NCI-H1092 treated with DMSO at 0.1 percent for 48 hours (cell line): ENCODE measurements around the gene QRFPR.
A peak's percentile ranks its signal among the peaks of the same experiment; 100 is the strongest.
"Not testable (repeated sequence)": the region's sequence is repeated elsewhere in the genome, so short reads cannot be mapped to it uniquely, and the experiment has no call there.

Experiments
- DNase-seq: peaks from one replicate; lab custom pipeline; 2025; lab: John Stamatoyannopoulos, UW

QRFPR gene

GRCh38 chr4:121380776-121381462, at the start of gene QRFPR:
Gene QRFPR (minus strand): TSS chr4:121381018. CDS start chr4:121380647, 371 bp downstream.
- DNase-seq = no peak

GRCh38 chr4:121428721-121429120, 47.9 kb upstream of the QRFPR start:
- no peak for DNase-seq

- DNase-seq = peak; percentile 63
Observed at GRCh38 chr4:121421594-121421993, 40.8 kb upstream of the QRFPR start.

DNA sequence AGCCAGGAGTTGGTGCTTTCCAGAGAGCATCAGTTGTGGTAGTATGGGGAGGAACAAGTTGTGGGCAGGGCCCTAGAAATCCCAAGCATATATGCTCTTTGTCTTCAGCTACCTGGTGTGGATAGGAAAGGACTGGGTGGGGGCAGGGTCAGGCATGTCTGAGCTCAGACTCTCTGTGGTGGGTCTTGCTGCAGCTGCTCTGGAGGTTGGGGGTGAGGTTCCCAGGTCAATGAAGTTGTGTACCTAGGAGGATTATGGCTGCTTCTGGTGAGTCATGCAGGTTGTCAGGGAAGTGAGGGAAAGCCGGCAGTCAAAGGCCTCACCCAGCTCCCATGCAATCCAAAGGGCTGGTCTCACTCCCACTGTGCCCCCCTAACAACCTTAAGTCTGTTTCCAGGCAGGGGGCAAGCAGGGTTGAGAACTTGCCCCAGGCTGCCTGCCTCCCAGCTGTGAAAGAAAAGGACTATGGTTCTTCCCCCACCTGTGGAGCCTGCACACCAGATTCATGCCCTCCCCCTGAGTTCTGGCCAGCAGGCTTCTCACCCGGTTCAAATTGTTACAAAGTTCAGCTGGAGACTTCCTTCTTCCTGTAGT, 30.4 kb upstream of the QRFPR start:
- DNase-seq = no peak

- not testable (repeated sequence) for DNase-seq
Observed at GRCh38 chr4:121408567-121408966, 27.7 kb upstream of the QRFPR start.

DNA sequence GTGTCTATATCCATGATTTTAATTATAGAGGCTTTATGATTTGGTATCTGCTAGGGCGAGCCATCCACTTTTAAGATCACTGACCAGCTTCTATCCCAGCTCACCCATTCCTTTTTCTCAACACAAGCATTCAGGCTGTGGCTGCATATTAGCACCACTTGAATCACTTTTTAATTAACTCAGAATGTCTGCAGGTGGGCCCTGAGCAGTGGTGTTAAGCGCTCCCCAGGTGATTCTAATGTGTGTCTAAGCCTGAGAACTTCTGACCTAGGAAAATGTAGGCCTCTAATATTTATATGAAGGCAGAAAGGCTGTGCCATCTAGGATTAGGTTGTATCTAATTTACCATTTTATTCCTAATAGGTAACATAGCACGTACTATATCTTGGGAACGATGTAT, 19.8 kb upstream of the QRFPR start:
- DNase-seq = no peak

- peak; percentile 84 for DNase-seq
Observed at GRCh38 chr4:121397941-121398601, 17.3 kb upstream of the QRFPR start.

- DNase-seq = no peak
Observed at GRCh38 chr4:121397434-121397833, 16.6 kb upstream of the QRFPR start.

GRCh38 chr4:121392426-121393086, 11.7 kb upstream of the QRFPR start:
- no peak for DNase-seq

- DNase-seq = peak; percentile 59
Observed at GRCh38 chr4:121390335-121390734, 9.5 kb upstream of the QRFPR start.

- no peak for DNase-seq
Observed at GRCh38 chr4:121379276-121379675, 1.5 kb downstream of the QRFPR start.

DNA sequence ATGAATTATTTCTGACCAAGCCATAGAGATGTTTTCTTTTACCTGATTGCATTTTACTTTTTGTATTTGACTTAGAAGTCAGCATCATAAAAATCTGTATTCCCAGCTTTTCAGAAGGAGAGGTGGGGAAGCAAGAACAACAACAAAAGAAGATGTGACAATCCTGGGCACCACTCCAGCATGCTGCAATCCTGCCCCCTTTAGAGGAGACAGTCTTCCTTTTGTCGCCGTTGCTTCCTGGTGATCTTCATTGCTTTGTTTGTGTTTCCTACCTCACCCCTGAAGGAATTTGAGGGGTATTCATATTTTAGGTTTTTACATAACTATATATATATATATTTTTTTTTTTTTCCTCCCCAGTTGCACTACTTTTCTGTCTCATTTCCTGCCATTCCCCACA, 3.7 kb downstream of the QRFPR start:
- DNase-seq = no peak

- DNase-seq = no peak
Observed at GRCh38 chr4:121376556-121376955, 4.3 kb downstream of the QRFPR start.

- no peak for DNase-seq
Observed at GRCh38 chr4:121376097-121376496, 4.7 kb downstream of the QRFPR start.

DNA sequence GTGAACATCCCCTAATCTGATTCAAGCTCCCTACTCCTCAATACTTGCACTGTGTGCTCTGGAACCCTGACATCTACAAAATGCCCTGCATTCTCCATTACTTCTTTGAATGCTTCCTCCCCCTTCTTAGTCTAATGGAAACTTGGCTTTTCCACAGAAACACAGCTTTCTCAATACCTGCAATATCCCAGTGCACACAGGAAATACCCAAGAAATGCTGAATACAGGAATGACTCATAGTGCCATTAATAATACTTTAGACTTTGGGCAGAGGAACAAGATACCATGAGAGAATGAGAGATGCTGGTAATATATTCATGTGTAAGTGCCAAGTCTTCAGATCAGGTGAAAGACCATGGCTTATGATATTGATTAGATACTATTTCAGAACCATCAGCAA, 5.6 kb downstream of the QRFPR start:
- no peak for DNase-seq

GRCh38 chr4:121373841-121374240, 7.0 kb downstream of the QRFPR start:
- no peak for DNase-seq

DNA sequence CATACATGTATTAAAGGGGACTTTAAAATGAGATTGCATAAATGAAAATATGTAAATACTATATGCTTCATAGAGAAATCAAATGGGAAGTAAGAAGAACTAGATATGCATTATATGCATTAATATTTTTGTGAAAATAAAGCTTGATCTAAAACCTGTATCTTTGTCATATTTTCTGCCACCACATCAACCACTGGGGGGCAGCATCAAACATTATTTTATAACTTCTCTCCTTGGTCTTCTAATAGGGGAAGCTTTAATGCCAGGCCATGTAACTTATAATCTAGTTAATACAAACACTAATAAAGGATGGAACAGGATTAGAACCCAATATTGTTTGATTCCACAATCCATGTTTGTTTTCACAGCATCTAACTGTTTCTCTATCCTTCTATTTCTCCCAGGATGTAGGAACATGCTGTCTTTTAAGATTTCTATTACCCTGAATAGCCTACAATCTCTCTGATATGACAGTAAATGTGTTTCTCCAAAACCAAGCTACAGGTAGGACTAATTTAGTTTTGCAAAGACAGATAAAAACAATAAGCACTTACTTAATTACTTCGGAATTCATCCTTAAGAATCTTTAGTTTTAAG, 10.0 kb downstream of the QRFPR start:
- peak; percentile 56 for DNase-seq

GRCh38 chr4:121360495-121360894, 20.3 kb downstream of the QRFPR start:
- DNase-seq = no peak

DNA sequence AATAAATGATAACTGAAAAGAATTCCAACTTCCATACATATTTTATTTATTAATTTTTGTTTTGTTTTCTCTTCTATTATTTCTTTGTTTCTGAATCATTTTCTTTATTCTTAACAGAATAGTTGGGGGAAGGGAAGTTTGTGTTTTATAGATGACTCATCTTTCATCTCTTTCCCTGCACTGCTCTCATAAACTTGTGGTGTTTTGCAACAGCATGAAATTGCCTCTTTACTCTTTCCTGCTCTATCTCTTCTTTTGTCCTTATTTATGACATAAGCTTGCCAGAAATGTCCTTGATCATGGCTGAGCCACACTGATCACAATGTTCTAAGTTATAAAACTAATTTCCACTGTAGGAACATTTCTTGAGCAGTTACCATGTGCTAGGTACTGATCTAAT, 22.3 kb downstream of the QRFPR start:
- no peak for DNase-seq

GRCh38 chr4:121353213-121353612, 27.6 kb downstream of the QRFPR start:
- DNase-seq = no peak

GRCh38 chr4:121344098-121344497, 36.7 kb downstream of the QRFPR start:
- no peak for DNase-seq

DNA sequence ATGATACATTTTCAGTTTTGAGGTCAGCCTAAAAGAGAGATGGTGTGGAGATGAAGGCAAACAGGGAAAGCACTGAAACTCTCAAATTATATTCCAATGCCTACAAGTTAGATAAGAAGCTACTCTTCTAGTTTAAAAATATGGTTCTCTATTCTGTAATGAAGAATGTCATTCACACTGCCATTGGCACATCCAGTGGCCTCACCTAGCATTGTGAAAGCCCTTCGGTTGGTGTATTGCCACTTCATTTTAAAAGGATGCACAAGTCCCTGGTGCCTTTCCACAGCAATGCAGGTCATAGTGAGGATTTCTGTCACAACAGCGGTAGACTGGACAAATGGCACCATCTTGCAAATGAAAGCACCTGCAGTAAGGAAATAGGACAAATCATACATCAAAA, 40.6 kb downstream of the QRFPR start:
- no peak for DNase-seq
